ENCODE measurements around the gene LRRC57.
A peak's percentile ranks its signal among the peaks of the same experiment; 100 is the strongest.

Gene LRRC57

GRCh38 chr15:42590619-42591237, 42.1 kb upstream of the LRRC57 start:
- DNase-seq (ENCODE audit: low read depth), result no peak
- no peak overlapping the region for H3K4me3 ChIP-seq (ENCODE audit: low read depth, low read length)
- TF ChIP-seq, protein P1, sequence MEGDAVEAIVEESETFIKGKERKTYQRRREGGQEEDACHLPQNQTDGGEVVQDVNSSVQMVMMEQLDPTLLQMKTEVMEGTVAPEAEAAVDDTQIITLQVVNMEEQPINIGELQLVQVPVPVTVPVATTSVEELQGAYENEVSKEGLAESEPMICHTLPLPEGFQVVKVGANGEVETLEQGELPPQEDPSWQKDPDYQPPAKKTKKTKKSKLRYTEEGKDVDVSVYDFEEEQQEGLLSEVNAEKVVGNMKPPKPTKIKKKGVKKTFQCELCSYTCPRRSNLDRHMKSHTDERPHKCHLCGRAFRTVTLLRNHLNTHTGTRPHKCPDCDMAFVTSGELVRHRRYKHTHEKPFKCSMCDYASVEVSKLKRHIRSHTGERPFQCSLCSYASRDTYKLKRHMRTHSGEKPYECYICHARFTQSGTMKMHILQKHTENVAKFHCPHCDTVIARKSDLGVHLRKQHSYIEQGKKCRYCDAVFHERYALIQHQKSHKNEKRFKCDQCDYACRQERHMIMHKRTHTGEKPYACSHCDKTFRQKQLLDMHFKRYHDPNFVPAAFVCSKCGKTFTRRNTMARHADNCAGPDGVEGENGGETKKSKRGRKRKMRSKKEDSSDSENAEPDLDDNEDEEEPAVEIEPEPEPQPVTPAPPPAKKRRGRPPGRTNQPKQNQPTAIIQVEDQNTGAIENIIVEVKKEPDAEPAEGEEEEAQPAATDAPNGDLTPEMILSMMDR (conservative IDR thresholded peaks at IDR 0.05; ENCODE audit: low read depth, low read length), result no peak

DNA sequence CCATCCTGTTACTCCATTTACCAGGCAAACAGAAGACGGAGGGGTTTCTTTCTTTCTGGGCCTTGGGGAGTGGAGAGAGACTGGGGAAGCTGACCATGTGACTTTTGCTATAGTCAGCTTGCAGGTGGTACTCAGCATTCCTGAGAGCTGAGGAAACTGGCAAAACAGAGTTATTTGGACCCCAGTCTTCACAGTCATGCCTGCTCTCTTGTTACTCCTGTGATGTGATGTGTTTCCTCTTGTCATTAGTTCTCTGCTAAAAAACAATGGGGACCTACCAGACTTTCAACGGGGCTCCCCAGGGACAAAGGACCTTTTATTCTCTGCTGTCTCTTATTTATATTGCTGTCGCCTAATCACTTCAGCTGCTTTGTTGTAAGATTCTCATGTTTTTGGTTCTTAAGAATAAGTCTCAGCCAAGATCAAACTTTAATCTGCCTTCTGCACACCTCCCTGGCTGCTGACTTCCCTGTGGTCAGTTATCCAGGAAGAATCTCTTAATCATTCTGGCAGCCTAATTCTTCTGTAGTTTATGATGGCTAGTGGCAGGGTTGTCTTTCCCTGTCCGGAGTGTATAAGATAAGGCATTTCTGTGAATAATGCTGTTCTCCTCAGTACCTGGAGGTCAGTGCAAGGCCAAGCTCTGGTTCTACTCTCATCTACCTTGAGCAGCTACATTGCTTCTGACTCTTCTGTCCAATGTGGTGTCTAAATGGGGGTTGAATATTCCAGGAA, 35.6 kb upstream of the LRRC57 start:
- DNase-seq (ENCODE audit: low read depth), result no peak
- no peak overlapping the region for H3K4me3 ChIP-seq (ENCODE audit: low read depth, low read length)
- TF ChIP-seq, protein P1 (conservative IDR thresholded peaks at IDR 0.05; ENCODE audit: low read depth, low read length), result no peak

- H3K4me3 ChIP-seq (ENCODE audit: low read depth, low read length), result no peak overlapping the region
- TF ChIP-seq, protein P1 (conservative IDR thresholded peaks at IDR 0.05; ENCODE audit: low read depth, low read length), result no peak
- no peak for DNase-seq (ENCODE audit: low read depth)
Observed at GRCh38 chr15:42582569-42583375, 34.2 kb upstream of the LRRC57 start.

GRCh38 chr15:42581272-42581730, 32.7 kb upstream of the LRRC57 start:
- peak; percentile 72 for DNase-seq (ENCODE audit: low read depth)
- TF ChIP-seq, protein P1 (conservative IDR thresholded peaks at IDR 0.05; ENCODE audit: low read depth, low read length), result peak; percentile 9
- H3K4me3 ChIP-seq (ENCODE audit: low read depth, low read length), result peak overlapping the region; percentile 68

- TF ChIP-seq, protein P1 (conservative IDR thresholded peaks at IDR 0.05; ENCODE audit: low read depth, low read length), result no peak
- no peak for DNase-seq (ENCODE audit: low read depth)
- H3K4me3 ChIP-seq (ENCODE audit: low read depth, low read length), result no peak overlapping the region
Observed at GRCh38 chr15:42578984-42579537, 30.5 kb upstream of the LRRC57 start.

DNA sequence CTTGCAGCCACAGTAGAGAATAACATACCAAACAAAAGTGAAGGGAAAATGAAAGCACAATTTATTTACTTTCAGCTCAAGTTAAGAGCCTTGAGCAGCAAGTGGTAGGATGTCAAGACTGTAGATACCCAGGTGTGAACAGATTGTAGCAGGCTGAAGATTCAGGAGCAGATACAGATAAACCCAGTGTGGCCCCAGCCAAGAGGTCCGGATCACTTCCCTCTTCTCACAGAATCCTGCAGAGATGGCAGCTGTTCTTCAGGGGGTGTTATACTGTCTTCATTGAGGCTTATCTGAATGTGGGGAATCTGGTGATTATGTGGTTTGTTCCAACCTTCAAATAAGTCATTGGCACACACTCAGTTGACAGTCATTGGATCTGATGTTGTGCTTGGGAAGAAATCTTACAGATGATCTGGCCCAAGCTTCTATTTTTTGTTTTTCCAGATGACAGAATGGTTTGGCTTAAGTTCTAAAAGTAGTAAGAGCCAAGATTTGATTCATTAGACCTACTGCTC, 29.0 kb upstream of the LRRC57 start:
- peak; percentile 76 for DNase-seq (ENCODE audit: low read depth)
- peak overlapping the region; percentile 17 for H3K4me3 ChIP-seq (ENCODE audit: low read depth, low read length)
- TF ChIP-seq, protein P1 (conservative IDR thresholded peaks at IDR 0.05; ENCODE audit: low read depth, low read length), result no peak

Measured in choroid plexus epithelial cell (primary cell).